Activated naive CD4-positive, alpha-beta T cell treated with anti-CD3 and anti-CD28 coated beads, Interleukin-2, amount 10 ng/mL, durations not matched to agents 7 days and 5 days (primary cell): ENCODE results near the gene IER3IP1.
"Not testable (repeated sequence)": the region's sequence is repeated elsewhere in the genome, so short reads cannot be mapped to it uniquely, and the experiment has no call there.

Experiments
- CTCF ChIA-PET: fragments of 350-600 bp; sonication (Branson Sonifier 250); formaldehyde crosslinking; loops from one replicate; lab custom pipeline; 2021; ENCODE audit warnings: antibody characterized with exemption; lab: Charles Lee
- DNase-seq: peaks from one replicate; pipeline ENCODE4 v3.0.0-alpha.2; 2020
- H3K27ac Mint-ChIP-seq: one replicate; pipeline ENCODE4 v1.8.0; 2021; ENCODE audit warnings: mild to moderate bottlenecking, moderate library complexity, mixed read lengths
- H3K27me3 Mint-ChIP-seq: one replicate; pipeline ENCODE4 v1.8.0; 2021; ENCODE audit warnings: mild to moderate bottlenecking, mixed read lengths
- H3K36me3 Mint-ChIP-seq: one replicate; pipeline ENCODE4 v1.8.0; 2021; ENCODE audit warnings: mixed read lengths
- H3K4me1 Mint-ChIP-seq: one replicate; pipeline ENCODE4 v1.8.0; 2021; ENCODE audit warnings: mixed read lengths
- H3K4me3 Mint-ChIP-seq: one replicate; pipeline ENCODE4 v1.8.0; 2021; ENCODE audit warnings: mild to moderate bottlenecking, moderate library complexity, mixed read lengths
- H3K9me3 Mint-ChIP-seq: one replicate; pipeline ENCODE4 v1.8.0; 2021; ENCODE audit warnings: mixed read lengths

IER3IP1 gene

DNA sequence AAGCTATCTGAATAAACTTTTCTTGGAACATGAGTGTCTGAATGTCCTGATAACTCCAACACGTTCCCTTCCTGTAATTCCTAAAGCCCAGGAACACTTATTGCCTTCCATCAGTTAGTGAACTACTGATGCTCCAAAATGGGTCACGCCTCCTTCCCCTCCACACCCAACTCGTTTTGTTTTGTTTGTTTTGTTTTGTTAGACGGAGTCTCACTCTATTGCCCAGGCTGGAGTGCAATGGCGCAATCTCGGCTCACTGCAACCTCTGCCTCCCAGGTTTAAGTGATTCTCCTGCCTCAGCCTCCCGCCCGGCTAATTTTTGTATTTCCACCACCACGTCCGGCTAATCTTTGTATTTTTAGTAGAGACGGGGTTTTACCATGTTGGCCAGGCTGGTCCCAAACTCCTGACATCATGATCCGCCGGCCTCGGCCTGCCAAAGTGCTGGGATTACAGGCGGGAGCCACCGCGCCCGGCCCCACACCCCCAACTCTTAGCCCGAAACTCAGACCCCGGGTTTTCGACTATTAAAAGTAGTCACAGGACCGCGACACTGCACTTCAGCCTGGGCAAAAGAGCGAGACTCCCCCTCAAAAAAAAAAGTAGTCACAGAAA lies 774 bp downstream of the IER3IP1 start:
- peaks cover 2% of the 10 kb centered on the region for H3K36me3 Mint-ChIP-seq
- no peak for DNase-seq
- no peaks in the 10 kb centered on the region for H3K9me3 Mint-ChIP-seq
- peaks cover 2% of the 10 kb centered on the region for H3K4me1 Mint-ChIP-seq
- no peak overlapping the region for H3K4me3 Mint-ChIP-seq
- peaks cover 8% of the 10 kb centered on the region for H3K27me3 Mint-ChIP-seq
- CTCF ChIA-PET = interaction anchor here (1.0 kb wide), 1 partner anchor 44 kb away, joined by 3 read pairs; no protein-coding TSS in a partner anchor
- H3K27ac Mint-ChIP-seq = no peak overlapping the region

- Mint-ChIP-seq H3K27ac (no peak overlapping the region), H3K27me3 (peaks cover 8% of the 10 kb centered on the region), H3K4me3 (no peak overlapping the region), H3K4me1 (peaks cover 2% of the 10 kb centered on the region), H3K36me3 (peaks cover 4% of the 10 kb centered on the region), H3K9me3 (no peaks in the 10 kb centered on the region)
- CTCF ChIA-PET = interaction anchor here (0.7 to 1.0 kb wide), 2 partner anchors 26 to 43 kb away, joined by 3 read pairs; no protein-coding TSS in a partner anchor
- DNase-seq = no peak
Observed at GRCh38 chr18:47174545-47175116, 1.5 kb downstream of the IER3IP1 start.

GRCh38 chr18:47172476-47172875 lies 3.7 kb downstream of the IER3IP1 start:
- peaks cover 7% of the 10 kb centered on the region for H3K27me3 Mint-ChIP-seq
- peaks cover 5% of the 10 kb centered on the region for H3K4me1 Mint-ChIP-seq
- H3K27ac Mint-ChIP-seq = no peak overlapping the region
- peaks cover 4% of the 10 kb centered on the region for H3K36me3 Mint-ChIP-seq
- no peak overlapping the region for H3K4me3 Mint-ChIP-seq
- DNase-seq = no peak
- CTCF ChIA-PET = interaction anchor here (0.9 kb wide), 1 partner anchor 22 kb away, joined by 5 read pairs; the partner anchor contains the start of gene HDHD2
- no peaks in the 10 kb centered on the region for H3K9me3 Mint-ChIP-seq

- DNase-seq = no peak
- no peak overlapping the region for H3K4me3 Mint-ChIP-seq
- H3K4me1 Mint-ChIP-seq = peaks cover 16% of the 10 kb centered on the region
- H3K27ac Mint-ChIP-seq = no peak overlapping the region
- no peaks in the 10 kb centered on the region for H3K9me3 Mint-ChIP-seq
- no peaks in the 10 kb centered on the region for H3K27me3 Mint-ChIP-seq
- H3K36me3 Mint-ChIP-seq = peaks cover 7% of the 10 kb centered on the region
- CTCF ChIA-PET = no interaction called here
Observed at GRCh38 chr18:47168913-47169312, 7.3 kb downstream of the IER3IP1 start.

- no peak for DNase-seq
- Mint-ChIP-seq H3K4me1 (peaks cover 17% of the 10 kb centered on the region), H3K9me3 (no peaks in the 10 kb centered on the region), H3K36me3 (peaks cover 8% of the 10 kb centered on the region), H3K27me3 (no peaks in the 10 kb centered on the region), H3K27ac (no peak overlapping the region), H3K4me3 (no peak overlapping the region)
- CTCF ChIA-PET = interaction anchor here (1.4 kb wide), 1 partner anchor 37 kb away, joined by 4 read pairs; no protein-coding TSS in a partner anchor
Observed at GRCh38 chr18:47168509-47168908, 7.7 kb downstream of the IER3IP1 start.

DNA sequence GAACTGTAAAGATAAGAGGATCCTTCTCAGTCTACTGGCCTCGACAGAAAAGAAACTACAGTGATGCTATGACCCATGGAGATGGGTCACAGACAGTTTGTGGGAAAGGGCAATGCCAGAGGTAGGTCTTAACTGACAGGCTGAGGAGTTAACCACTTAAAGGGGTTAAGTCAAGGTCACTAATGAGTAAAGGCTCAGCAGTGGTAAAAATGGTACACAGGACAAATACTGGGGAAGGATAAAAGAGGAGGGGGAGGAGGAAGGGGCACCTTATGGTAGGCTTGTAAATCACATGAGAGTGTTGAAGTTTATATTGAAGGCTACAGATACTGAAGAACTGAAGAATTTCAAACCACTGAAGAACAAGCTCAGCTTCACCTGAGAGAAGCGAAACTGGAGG lies 9.9 kb downstream of the IER3IP1 start:
- no peak overlapping the region for H3K4me3 Mint-ChIP-seq
- H3K27me3 Mint-ChIP-seq = no peaks in the 10 kb centered on the region
- peaks cover 9% of the 10 kb centered on the region for H3K36me3 Mint-ChIP-seq
- H3K4me1 Mint-ChIP-seq = peaks cover 19% of the 10 kb centered on the region
- no peak overlapping the region for H3K27ac Mint-ChIP-seq
- CTCF ChIA-PET = no interaction called here
- DNase-seq = no peak
- H3K9me3 Mint-ChIP-seq = no peaks in the 10 kb centered on the region

GRCh38 chr18:47163241-47163640 lies 12.9 kb downstream of the IER3IP1 start:
- H3K4me3 Mint-ChIP-seq = no peak overlapping the region
- no peak for DNase-seq
- H3K36me3 Mint-ChIP-seq = peaks cover 7% of the 10 kb centered on the region
- peaks cover 16% of the 10 kb centered on the region for H3K4me1 Mint-ChIP-seq
- H3K27ac Mint-ChIP-seq = no peak overlapping the region
- no peaks in the 10 kb centered on the region for H3K27me3 Mint-ChIP-seq
- no peaks in the 10 kb centered on the region for H3K9me3 Mint-ChIP-seq
- CTCF ChIA-PET = no interaction called here

- CTCF ChIA-PET = interaction anchor here (0.7 kb wide), 1 partner anchor 60 kb away, joined by 3 read pairs; no protein-coding TSS in a partner anchor
- Mint-ChIP-seq H3K4me3 (no peak overlapping the region), H3K27me3 (no peaks in the 10 kb centered on the region), H3K4me1 (peaks cover 12% of the 10 kb centered on the region), H3K27ac (no peak overlapping the region), H3K36me3 (peaks cover 15% of the 10 kb centered on the region), H3K9me3 (no peaks in the 10 kb centered on the region)
- no peak for DNase-seq
Observed at GRCh38 chr18:47160256-47160655, 15.9 kb downstream of the IER3IP1 start.

DNA sequence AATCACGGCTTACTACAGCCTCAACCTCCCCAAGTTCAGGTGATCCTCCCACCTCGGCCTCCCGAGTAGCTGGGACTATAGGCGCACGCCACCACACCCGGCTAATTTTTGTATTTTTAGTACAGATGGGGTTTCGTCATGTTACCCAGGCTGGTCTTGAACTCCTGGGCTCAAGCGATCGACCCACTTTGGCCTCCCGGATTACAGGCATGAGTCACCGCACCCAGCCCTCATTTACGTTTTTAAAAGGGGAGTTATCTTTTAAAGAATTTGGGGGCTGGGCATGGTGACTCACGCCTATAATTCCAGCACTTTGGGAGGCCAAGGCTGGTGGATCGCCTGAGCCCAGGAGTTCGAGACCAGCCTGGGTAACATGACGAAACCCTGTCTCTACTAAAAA lies 17.8 kb downstream of the IER3IP1 start:
- H3K4me3 Mint-ChIP-seq, H3K27me3 Mint-ChIP-seq, CTCF ChIA-PET, H3K9me3 Mint-ChIP-seq, DNase-seq, H3K4me1 Mint-ChIP-seq, H3K27ac Mint-ChIP-seq: not testable (repeated sequence)
- H3K36me3 Mint-ChIP-seq = peaks cover 15% of the 10 kb centered on the region

DNA sequence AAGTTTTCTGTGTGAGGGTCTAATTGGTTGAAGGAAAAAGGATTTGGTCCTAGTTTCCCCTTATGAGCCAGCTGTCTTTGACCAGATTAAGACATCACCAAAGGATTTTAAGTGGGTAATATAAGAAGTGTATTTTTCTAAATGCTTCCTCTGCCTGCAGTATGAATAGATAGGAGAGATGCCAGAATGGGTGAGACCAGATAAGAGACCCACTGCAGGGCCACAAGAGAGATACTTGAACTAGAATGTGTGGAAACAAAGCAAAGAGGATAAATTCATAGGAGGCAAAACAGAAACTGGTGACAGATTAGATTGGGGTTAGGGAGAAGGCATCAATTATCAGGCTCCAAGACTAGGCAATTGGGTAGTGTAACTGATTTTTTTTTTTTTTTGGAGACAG lies 24.7 kb downstream of the IER3IP1 start:
- H3K4me1 Mint-ChIP-seq = peaks cover 29% of the 10 kb centered on the region
- H3K9me3 Mint-ChIP-seq = no peaks in the 10 kb centered on the region
- peak overlapping the region; percentile 88 for H3K27ac Mint-ChIP-seq
- peaks cover 20% of the 10 kb centered on the region for H3K36me3 Mint-ChIP-seq
- CTCF ChIA-PET = no interaction called here
- no peaks in the 10 kb centered on the region for H3K27me3 Mint-ChIP-seq
- peak overlapping the region; percentile 83 for H3K4me3 Mint-ChIP-seq
- DNase-seq = no peak

DNA sequence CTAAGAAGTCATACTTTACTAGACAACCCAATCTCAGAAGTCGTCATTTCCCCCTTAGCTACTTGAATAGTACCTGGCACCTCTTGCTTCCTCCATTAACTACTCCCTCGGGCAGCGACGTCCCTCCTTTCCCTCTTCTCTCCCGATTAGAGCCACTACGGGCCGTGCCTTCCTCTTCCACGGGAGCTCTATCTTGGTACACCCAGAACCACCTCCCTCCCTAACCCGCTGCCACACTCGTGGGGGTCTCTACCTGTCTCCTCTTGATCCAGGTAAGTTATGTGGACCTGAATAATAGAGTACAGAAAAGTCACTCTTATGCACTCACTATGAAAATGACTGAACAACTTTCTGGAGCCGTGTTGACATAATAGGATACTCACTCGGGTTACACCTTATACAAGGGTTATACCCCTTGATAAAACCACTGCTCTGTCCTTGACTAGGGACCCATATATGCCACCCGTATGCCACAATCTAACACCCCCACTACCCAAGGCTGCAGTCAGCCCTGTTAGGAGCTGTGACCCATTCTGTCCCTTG lies 25.3 kb downstream of the IER3IP1 start:
- Mint-ChIP-seq H3K27ac (peak overlapping the region; percentile 88), H3K4me1 (peaks cover 29% of the 10 kb centered on the region), H3K27me3 (no peaks in the 10 kb centered on the region), H3K36me3 (peaks cover 18% of the 10 kb centered on the region), H3K9me3 (no peaks in the 10 kb centered on the region), H3K4me3 (peak overlapping the region; percentile 83)
- CTCF ChIA-PET = interaction anchor here (1.5 kb wide), 1 partner anchor 21 kb away, joined by 5 read pairs; no protein-coding TSS in a partner anchor
- DNase-seq = peak; percentile 23

DNA sequence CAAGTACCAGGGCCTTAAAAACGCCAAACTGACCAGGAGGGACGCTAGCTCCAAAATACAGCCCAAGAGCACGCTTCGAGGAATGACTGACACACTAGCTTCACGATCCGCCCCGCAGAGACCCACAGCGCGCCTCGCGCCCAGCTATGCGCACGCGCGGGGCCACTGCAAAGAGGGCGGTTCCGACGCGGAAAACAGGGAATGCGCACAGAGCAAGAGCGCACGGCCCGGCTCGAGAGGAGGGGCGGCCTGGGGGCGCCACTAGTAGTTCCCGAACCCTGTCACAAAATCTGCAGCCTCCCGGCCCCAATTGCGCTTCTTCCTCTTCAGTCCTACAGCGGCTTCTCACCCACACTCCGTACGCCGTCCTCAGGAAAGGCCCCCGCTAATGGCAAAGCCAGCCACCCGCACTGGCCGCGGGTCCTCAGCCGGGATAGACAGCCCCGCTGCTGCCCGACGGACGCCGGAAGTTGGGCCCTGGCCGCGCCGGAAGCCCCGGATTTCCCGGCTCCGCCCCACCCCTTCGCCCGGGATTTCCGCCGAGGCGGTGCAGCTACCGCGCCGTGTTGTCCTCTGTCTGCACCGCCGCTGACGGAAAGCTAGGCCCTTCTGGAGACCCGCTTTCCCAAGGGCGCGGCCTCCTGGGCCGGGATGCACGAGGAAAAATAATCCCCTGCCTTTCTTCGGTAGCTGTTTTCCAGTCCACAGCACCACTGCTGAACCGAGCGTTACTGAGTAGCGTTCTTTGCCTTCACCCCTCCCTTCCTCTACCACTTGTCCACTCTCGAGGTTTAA lies 25.9 kb downstream of the IER3IP1 start, which contains the start of gene HDHD2:
TSS of gene HDHD2 (minus strand) at position 472 of the 795 bp plus-strand sequence. CDS start 14,061 bp downstream, outside the sequence.
- DNase-seq = peak; percentile 82
- Mint-ChIP-seq H3K36me3 (peaks cover 21% of the 10 kb centered on the region), H3K27me3 (no peaks in the 10 kb centered on the region), H3K27ac (peak within 1 kb of the TSS; percentile 88), H3K4me3 (peak within 1 kb of the TSS; percentile 83), H3K4me1 (peaks cover 29% of the 10 kb centered on the region), H3K9me3 (no peaks in the 10 kb centered on the region)
- CTCF ChIA-PET = interaction anchor here (1.5 kb wide), 1 partner anchor 22 kb away, joined by 5 read pairs; no protein-coding TSS in a partner anchor

DNA sequence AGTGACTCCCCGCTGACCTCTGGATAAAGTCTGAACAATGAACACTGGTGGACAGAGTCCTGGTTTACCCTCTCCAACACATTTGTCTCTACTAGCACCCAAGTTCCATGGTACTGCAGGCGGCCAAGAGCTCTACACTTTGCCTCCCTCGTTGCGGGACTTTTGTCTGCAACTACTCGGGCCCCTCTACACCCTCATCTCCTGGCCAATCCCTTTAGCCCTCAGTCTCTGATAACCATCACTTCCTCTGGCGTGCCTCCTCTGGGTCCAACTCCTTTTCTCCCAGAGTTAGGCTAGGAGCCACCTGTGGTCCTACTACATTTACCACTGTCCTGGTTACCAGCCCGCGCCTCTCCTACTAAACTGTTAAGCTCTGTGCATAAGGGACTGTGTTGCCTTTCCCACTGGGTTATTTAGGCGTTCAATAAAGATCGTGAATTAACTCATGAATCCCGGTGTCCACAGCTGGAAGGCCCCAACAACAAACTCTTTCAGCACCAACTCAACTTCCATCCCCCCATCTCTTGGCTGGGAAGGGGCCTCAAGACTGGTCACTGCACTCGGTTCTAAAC lies 26.6 kb downstream of the IER3IP1 start:
- Mint-ChIP-seq H3K36me3 (peaks cover 21% of the 10 kb centered on the region), H3K4me1 (peaks cover 29% of the 10 kb centered on the region), H3K4me3 (peak overlapping the region; percentile 83), H3K27me3 (no peaks in the 10 kb centered on the region), H3K9me3 (no peaks in the 10 kb centered on the region), H3K27ac (peak overlapping the region; percentile 88)
- no peak for DNase-seq
- CTCF ChIA-PET = interaction anchor here (1.5 kb wide), 1 partner anchor 23 kb away, joined by 5 read pairs; no protein-coding TSS in a partner anchor
